ENCODE measurements around the gene INHBB. TPM values are rescaled to one million over a fixed set of nuclear protein-coding genes. Genes with fewer than 3 reads are reported as not detected.

Gene INHBB
- total RNA-seq, 2 experiments from 2014 or later, result not detected

DNA sequence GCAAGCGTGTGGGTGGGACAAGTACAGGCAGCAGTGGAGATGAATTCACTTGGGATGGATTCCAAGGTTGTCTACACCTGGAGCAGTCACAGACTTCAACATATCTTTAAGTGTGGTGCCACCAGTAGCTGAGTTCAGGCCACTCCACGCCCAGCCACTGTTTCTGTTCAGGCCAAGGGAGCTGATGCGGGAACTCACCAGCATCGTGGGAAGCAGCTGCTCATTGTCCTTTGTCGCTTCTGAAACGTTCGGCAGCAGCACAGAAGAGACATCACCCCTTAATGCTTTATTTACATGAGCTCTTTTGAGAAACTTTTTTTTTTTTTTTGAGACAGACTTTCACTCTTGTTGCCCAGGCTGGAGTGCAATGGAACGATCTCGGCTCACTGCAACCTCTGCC lies 19.9 kb upstream of the INHBB start:
- H3K27ac Mint-ChIP-seq, result no peak overlapping the region
- H3K9me3 ChIP-seq (ENCODE audit: control insufficient read depth in 1 of 2, insufficient read depth in 1 of 2, low read length in 2 of 2), result no peaks in the 10 kb centered on the region
- H3K9me3 Mint-ChIP-seq, result no peaks in the 10 kb centered on the region
- CTCF ChIA-PET, result interaction anchor here (0.7 kb wide), 1 partner anchor 126 kb away, joined by 6 read pairs; no protein-coding TSS in a partner anchor
- H3K27ac ChIP-seq (ENCODE audit: low read depth in 1 of 2, low read length in 2 of 2), result no peak overlapping the region
- no peak overlapping the region for H3K4me3 ChIP-seq (ENCODE audit: low read length)
- no peaks in the 10 kb centered on the region for H3K36me3 ChIP-seq (ENCODE audit: insufficient read depth, low read length)
- intact Hi-C loops (cut with DNase I, micrococcal nuclease), result no loop called here
- H3K4me1 ChIP-seq (ENCODE audit: insufficient read depth, low read length), result peaks cover 4% of the 10 kb centered on the region
- no peak for DNase-seq
- H3K4me1 Mint-ChIP-seq (ENCODE audit: low read depth), result no peaks in the 10 kb centered on the region
- TF ChIP-seq, protein P1, sequence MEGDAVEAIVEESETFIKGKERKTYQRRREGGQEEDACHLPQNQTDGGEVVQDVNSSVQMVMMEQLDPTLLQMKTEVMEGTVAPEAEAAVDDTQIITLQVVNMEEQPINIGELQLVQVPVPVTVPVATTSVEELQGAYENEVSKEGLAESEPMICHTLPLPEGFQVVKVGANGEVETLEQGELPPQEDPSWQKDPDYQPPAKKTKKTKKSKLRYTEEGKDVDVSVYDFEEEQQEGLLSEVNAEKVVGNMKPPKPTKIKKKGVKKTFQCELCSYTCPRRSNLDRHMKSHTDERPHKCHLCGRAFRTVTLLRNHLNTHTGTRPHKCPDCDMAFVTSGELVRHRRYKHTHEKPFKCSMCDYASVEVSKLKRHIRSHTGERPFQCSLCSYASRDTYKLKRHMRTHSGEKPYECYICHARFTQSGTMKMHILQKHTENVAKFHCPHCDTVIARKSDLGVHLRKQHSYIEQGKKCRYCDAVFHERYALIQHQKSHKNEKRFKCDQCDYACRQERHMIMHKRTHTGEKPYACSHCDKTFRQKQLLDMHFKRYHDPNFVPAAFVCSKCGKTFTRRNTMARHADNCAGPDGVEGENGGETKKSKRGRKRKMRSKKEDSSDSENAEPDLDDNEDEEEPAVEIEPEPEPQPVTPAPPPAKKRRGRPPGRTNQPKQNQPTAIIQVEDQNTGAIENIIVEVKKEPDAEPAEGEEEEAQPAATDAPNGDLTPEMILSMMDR (IDR thresholded peaks at IDR 0.05), result no peak
- no peak for ATAC-seq (ENCODE audit: poor library complexity)
- peaks cover 0 to 4% of the 10 kb centered on the region in 2 experiments for H3K27me3 ChIP-seq (ENCODE audit: control insufficient read depth in 1 of 2, insufficient read depth in 2 of 2, low read length in 2 of 2)
- no peaks in the 10 kb centered on the region for H3K36me3 Mint-ChIP-seq (ENCODE audit: low read depth)
- H3K4me3 Mint-ChIP-seq, result no peak overlapping the region
- POLR2A ChIA-PET, result no interaction called here
- H3K27me3 Mint-ChIP-seq, result peaks cover 8% of the 10 kb centered on the region

DNA sequence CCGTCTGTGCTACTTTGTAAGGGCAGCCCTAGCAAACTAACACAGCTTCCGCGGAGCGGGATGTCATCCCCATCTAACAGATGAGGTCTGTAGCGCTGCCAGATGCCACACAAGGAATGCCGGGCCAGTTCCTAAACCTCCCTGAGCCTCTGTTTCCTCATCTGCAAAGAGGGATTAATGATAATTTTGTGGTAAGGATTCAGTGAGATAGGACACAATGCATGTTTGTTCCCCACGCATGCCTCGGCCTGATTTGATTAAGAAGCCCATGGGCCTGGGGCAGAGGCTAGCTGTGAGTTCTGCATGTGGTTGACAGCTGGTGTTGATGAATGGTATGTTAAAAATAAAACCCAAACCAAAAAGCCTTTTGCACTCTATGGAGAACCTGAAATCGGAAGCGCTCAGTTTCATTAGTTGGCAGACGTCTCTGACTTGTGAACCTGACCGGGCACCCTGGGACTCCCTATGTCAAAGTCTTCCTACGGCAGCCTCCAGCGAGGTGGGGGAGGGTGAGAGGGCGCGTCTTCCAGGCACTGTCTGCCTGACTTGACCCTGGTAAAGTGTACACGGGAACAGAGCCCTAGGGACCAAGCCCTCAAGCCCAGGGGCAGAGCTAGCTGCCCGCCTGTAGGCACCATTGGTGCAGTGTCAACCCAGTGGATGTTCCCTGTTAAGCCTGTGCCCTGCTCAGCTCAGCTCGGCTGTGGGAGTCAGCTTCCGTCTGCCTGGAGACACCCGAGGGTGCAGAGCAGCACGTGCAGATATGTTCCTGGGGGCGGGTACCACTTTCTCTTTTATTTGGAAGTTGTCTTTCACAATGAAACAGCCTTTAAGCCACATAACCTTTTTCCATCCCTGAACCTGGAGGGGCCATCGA lies 14.8 kb upstream of the INHBB start:
- ChIA-PET CTCF (no interaction called here), POLR2A (no interaction called here)
- Histone ChIP-seq H3K4me1 (ENCODE audit: insufficient read depth, low read length) (no peaks in the 10 kb centered on the region), H3K27me3 (ENCODE audit: control insufficient read depth in 1 of 2, insufficient read depth in 2 of 2, low read length in 2 of 2) (peaks cover 0 to 7% of the 10 kb centered on the region in 2 experiments), H3K4me3 (ENCODE audit: low read length) (no peak overlapping the region), H3K9me3 (ENCODE audit: control insufficient read depth in 1 of 2, insufficient read depth in 1 of 2, low read length in 2 of 2) (peaks cover 0 to 3% of the 10 kb centered on the region in 2 experiments), H3K27ac (ENCODE audit: low read depth in 1 of 2, low read length in 2 of 2) (no peak overlapping the region), H3K36me3 (ENCODE audit: insufficient read depth, low read length) (no peaks in the 10 kb centered on the region)
- Mint-ChIP-seq H3K36me3 (ENCODE audit: low read depth) (no peaks in the 10 kb centered on the region), H3K4me1 (ENCODE audit: low read depth) (no peaks in the 10 kb centered on the region), H3K27me3 (peaks cover 42% of the 10 kb centered on the region), H3K9me3 (no peaks in the 10 kb centered on the region), H3K4me3 (no peak overlapping the region), H3K27ac (no peak overlapping the region)
- no peak for ATAC-seq (ENCODE audit: poor library complexity)
- TF ChIP-seq, protein P1 (IDR thresholded peaks at IDR 0.05), result no peak
- intact Hi-C loops (cut with DNase I, micrococcal nuclease), result no loop called here
- no peak for DNase-seq

DNA sequence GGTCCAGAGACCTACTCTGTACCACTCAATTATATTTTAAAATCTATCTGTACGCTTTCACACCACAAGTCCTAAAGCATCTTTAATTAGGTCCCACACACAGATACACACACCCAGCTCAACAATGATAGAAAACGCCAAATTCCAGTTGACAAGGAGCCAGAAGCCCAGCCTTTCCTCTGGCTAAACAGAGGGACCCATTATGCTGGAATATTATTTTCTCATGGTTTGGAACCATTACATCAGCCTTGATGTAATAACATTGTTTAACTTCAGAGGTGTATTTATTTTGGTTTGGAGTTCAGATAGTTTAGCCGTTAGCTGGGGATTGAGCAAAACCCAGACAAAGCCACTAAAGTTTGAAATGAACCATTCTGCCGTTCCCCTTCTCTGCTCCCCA lies 14.0 kb upstream of the INHBB start:
- ATAC-seq (ENCODE audit: poor library complexity) (no peak), DNase-seq (no peak)
- ChIA-PET POLR2A (no interaction called here), CTCF (no interaction called here)
- TF ChIP-seq, protein P1 (IDR thresholded peaks at IDR 0.05), result no peak
- no peak overlapping the region for H3K4me3 ChIP-seq (ENCODE audit: low read length)
- no peak overlapping the region for H3K27ac ChIP-seq (ENCODE audit: low read depth in 1 of 2, low read length in 2 of 2)
- H3K9me3 ChIP-seq (ENCODE audit: control insufficient read depth in 1 of 2, insufficient read depth in 1 of 2, low read length in 2 of 2), result peaks cover 0 to 3% of the 10 kb centered on the region in 2 experiments
- intact Hi-C loops (cut with DNase I, micrococcal nuclease), result no loop called here
- no peak overlapping the region for H3K4me3 Mint-ChIP-seq
- no peaks in the 10 kb centered on the region for H3K4me1 ChIP-seq (ENCODE audit: insufficient read depth, low read length)
- H3K36me3 Mint-ChIP-seq (ENCODE audit: low read depth), result no peaks in the 10 kb centered on the region
- H3K4me1 Mint-ChIP-seq (ENCODE audit: low read depth), result no peaks in the 10 kb centered on the region
- H3K27ac Mint-ChIP-seq, result no peak overlapping the region
- no peaks in the 10 kb centered on the region for H3K9me3 Mint-ChIP-seq
- no peaks in the 10 kb centered on the region for H3K36me3 ChIP-seq (ENCODE audit: insufficient read depth, low read length)
- peaks cover 47% of the 10 kb centered on the region for H3K27me3 Mint-ChIP-seq
- peaks cover 0 to 10% of the 10 kb centered on the region in 2 experiments for H3K27me3 ChIP-seq (ENCODE audit: control insufficient read depth in 1 of 2, insufficient read depth in 2 of 2, low read length in 2 of 2)
